Activated CD8-positive, alpha-beta memory T cell treated with anti-CD3 and anti-CD28 coated beads, Interleukin-2, amount 50 U/mL, for 24 hours (primary cell): ENCODE measurements around the gene CDKL2.

ENCODE experiments used
- DNase-seq: peaks from one replicate; pipeline ENCODE4 v3.0.0-alpha.2; 2020; ENCODE audit errors: extremely low read depth

Gene CDKL2

GRCh38 chr4:75639124-75639695 is 8.9 kb upstream of the CDKL2 start:
- no peak for DNase-seq

GRCh38 chr4:75637827-75638226 is 7.5 kb upstream of the CDKL2 start:
- no peak for DNase-seq

GRCh38 chr4:75637176-75637575 is 6.8 kb upstream of the CDKL2 start:
- DNase-seq: no peak

- no peak for DNase-seq
Measured at GRCh38 chr4:75634951-75635350, 4.6 kb upstream of the CDKL2 start.

- no peak for DNase-seq
Measured at GRCh38 chr4:75634281-75634680, 4.0 kb upstream of the CDKL2 start.

- DNase-seq: no peak
Measured at GRCh38 chr4:75633846-75634245, 3.5 kb upstream of the CDKL2 start.

GRCh38 chr4:75630937-75631329 is 605 bp upstream of the CDKL2 start:
- DNase-seq: no peak

- no peak for DNase-seq
Measured at GRCh38 chr4:75629239-75629638, 1.1 kb downstream of the CDKL2 start.

GRCh38 chr4:75623026-75623425 is 7.3 kb downstream of the CDKL2 start:
- no peak for DNase-seq

- no peak for DNase-seq
Measured at GRCh38 chr4:75621715-75622114, 8.6 kb downstream of the CDKL2 start.

GRCh38 chr4:75612306-75612705 is 18.0 kb downstream of the CDKL2 start:
- DNase-seq: no peak

GRCh38 chr4:75605928-75606327 is 24.4 kb downstream of the CDKL2 start:
- no peak for DNase-seq

GRCh38 chr4:75599647-75600046 is 30.7 kb downstream of the CDKL2 start:
- no peak for DNase-seq

- DNase-seq: no peak
Measured at GRCh38 chr4:75598390-75598789, 31.9 kb downstream of the CDKL2 start.

GRCh38 chr4:75596061-75596460 is 34.3 kb downstream of the CDKL2 start:
- no peak for DNase-seq

- no peak for DNase-seq
Measured at GRCh38 chr4:75593393-75593792, 36.9 kb downstream of the CDKL2 start.

- DNase-seq: no peak
Measured at GRCh38 chr4:75584067-75584466, 46.3 kb downstream of the CDKL2 start.

GRCh38 chr4:75567725-75568124 is 62.6 kb downstream of the CDKL2 start:
- DNase-seq: no peak

GRCh38 chr4:75566911-75567310 is 63.4 kb downstream of the CDKL2 start:
- no peak for DNase-seq

GRCh38 chr4:75565481-75565880 is 64.8 kb downstream of the CDKL2 start:
- DNase-seq: no peak

GRCh38 chr4:75564023-75564422 is 66.3 kb downstream of the CDKL2 start:
- DNase-seq: no peak

- DNase-seq: no peak
Measured at GRCh38 chr4:75561789-75562188, 68.5 kb downstream of the CDKL2 start.

GRCh38 chr4:75557696-75558095 is 72.6 kb downstream of the CDKL2 start:
- no peak for DNase-seq
